Activated CD8-positive, alpha-beta T cell treated with anti-CD3 and anti-CD28 coated beads for 36 hours (primary cell): Measurements from ENCODE around the gene GABBR2. TPM values are rescaled to one million over a fixed set of nuclear protein-coding genes. Genes with fewer than 3 reads are reported as not detected.

ENCODE experiments used
- ATAC-seq: fragments of 200-7000 bp; cut with Tn5 transposase; one replicate; pipeline ENCODE4 v1.10.0; 2021; ENCODE audit warnings: mild to moderate bottlenecking, moderate library complexity
- CTCF ChIA-PET: fragments of 350-600 bp; sonication (Branson Sonifier 250); formaldehyde crosslinking; loops from one replicate; lab custom pipeline; 2021; ENCODE audit warnings: antibody characterized with exemption; lab: Charles Lee
- POLR2A ChIA-PET: fragments of 350-600 bp; sonication (Branson Sonifier 250); formaldehyde crosslinking; loops from one replicate; lab custom pipeline; 2021; ENCODE audit warnings: antibody characterized with exemption; lab: Charles Lee
- DNase-seq: peaks from one replicate; pipeline ENCODE4 v3.0.0-alpha.2; 2020
- H3K27ac Mint-ChIP-seq: one replicate; pipeline ENCODE4 v1.8.0; 2021; ENCODE audit warnings: mild to moderate bottlenecking, mixed read lengths
- H3K27me3 Mint-ChIP-seq: one replicate; pipeline ENCODE4 v1.8.0; 2021; ENCODE audit warnings: mixed read lengths
- H3K36me3 Mint-ChIP-seq: one replicate; pipeline ENCODE4 v1.8.0; 2021; ENCODE audit warnings: low read depth, mixed read lengths
- H3K4me1 Mint-ChIP-seq: one replicate; pipeline ENCODE4 v1.8.0; 2021; ENCODE audit warnings: low read depth, mixed read lengths
- H3K4me3 Mint-ChIP-seq: one replicate; pipeline ENCODE4 v1.8.0; 2021; ENCODE audit warnings: mild to moderate bottlenecking, moderate library complexity, mixed read lengths
- H3K9me3 Mint-ChIP-seq: one replicate; pipeline ENCODE4 v1.8.0; 2021; ENCODE audit warnings: mixed read lengths
- CTCF ChIP-seq: fragments of 200-600 bp; IDR thresholded peaks from one replicate; pipeline ENCODE4 v1.8.0; 2022; ENCODE audit warnings: antibody characterized with exemption, mild to moderate bottlenecking
- intact Hi-C: fragments of 100-400 bp; cut with micrococcal nuclease; formaldehyde crosslinking; loops from one replicate; pipeline ENCODE4 v1.10.0; 2022
- total RNA-seq, 2 experiments: library from RNA; stranded (reverse); gene quantifications; one replicate each; pipeline ENCODE4 v1.2.3, GENCODE V29; 2021

The GABBR2 gene
- total RNA-seq, 2 experiments from 2014 or later = not detected

GRCh38 chr9:98351370-98351769, 357.4 kb downstream of the GABBR2 start:
- DNase-seq (no peak), ATAC-seq (no peak)
- Mint-ChIP-seq H3K4me3 (no peak overlapping the region), H3K36me3 (peaks cover 2% of the 10 kb centered on the region), H3K4me1 (no peaks in the 10 kb centered on the region), H3K27me3 (peaks cover 27% of the 10 kb centered on the region), H3K27ac (no peak overlapping the region), H3K9me3 (peaks cover 13% of the 10 kb centered on the region)
- no peak for TF ChIP-seq CTCF
- POLR2A ChIA-PET = no interaction called here
- intact Hi-C loops = no loop called here
- CTCF ChIA-PET = interaction anchor here (1.3 kb wide), 1 partner anchor 35 kb away, joined by 4 read pairs; no protein-coding TSS in a partner anchor

DNA sequence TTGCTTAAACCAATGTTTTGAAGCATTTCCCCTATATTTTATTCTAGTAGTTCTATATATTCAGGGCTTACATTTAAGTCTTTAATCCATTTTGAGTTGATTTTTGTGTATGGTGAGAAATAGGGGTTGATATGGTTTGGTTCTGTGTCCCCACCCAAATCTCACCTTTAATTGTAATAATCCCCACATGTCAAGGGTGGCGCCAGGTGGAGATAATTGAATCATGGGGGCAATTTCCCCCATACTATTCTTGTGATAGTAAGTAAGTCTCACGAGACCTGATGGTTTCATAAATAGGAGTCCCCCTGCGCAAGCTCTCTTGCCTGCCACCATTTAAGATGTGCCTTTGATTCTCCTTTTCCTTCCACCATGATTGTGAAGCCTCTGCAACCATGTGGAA, 361.1 kb downstream of the GABBR2 start:
- Mint-ChIP-seq H3K4me3 (no peak overlapping the region), H3K27me3 (peaks cover 33% of the 10 kb centered on the region), H3K36me3 (peaks cover 2% of the 10 kb centered on the region), H3K27ac (no peak overlapping the region), H3K9me3 (peaks cover 13% of the 10 kb centered on the region), H3K4me1 (no peaks in the 10 kb centered on the region)
- no peak for DNase-seq
- no peak for TF ChIP-seq CTCF
- CTCF ChIA-PET = no interaction called here
- POLR2A ChIA-PET = no interaction called here
- intact Hi-C loops = no loop called here
- ATAC-seq = no peak

DNA sequence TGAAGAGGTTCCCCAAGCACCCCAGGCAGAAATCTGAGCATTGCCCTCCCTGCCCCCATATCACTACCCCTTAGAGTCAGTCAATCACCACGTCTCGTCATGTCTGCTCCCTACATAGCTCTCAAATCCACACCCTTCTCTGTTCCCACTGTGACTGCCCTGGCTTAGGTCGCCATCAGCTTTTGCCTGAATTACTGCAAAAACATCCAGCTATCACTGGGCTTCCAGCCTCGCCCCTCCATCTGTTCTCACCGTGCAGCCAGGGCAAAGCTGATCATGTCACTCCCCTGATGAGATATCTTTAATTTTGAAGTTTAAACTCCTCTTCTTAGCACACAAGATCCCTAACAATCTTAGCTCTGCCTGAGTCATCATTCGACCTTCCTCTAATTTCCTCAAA, 363.7 kb downstream of the GABBR2 start:
- Mint-ChIP-seq H3K27me3 (peaks cover 27% of the 10 kb centered on the region), H3K4me3 (no peak overlapping the region), H3K9me3 (peaks cover 1% of the 10 kb centered on the region), H3K36me3 (no peaks in the 10 kb centered on the region), H3K4me1 (peaks cover 4% of the 10 kb centered on the region), H3K27ac (no peak overlapping the region)
- ATAC-seq = no peak
- ChIA-PET CTCF (interaction anchor here (0.7 kb wide), 1 partner anchor 431 kb away, joined by 3 read pairs; no protein-coding TSS in a partner anchor), POLR2A (interaction anchor here (1.3 kb wide), 1 partner anchor 11 kb away, joined by 3 read pairs; no protein-coding TSS in a partner anchor)
- TF ChIP-seq CTCF = no peak
- intact Hi-C loops = no loop called here
- DNase-seq = no peak

DNA sequence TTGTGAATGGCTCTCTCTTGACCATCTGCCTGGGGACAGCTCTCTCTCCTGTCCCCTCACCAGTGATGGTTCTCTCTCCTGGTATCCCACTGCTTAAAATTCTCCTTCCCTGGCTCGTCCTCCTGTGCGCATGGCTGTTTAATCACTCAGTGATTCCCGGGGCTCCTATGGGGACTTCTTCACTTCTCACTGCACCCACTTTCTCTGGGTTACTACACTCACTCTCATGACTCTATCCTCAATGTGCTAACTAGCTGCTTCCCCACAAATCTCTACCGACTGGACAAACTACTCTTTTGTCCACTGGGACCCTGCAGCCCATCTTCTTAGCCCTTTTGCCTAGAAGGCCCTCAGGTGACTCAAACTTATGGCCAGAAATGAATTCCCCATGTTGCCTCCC, 364.2 kb downstream of the GABBR2 start:
- CTCF ChIA-PET = interaction anchor here (0.7 kb wide), 1 partner anchor 431 kb away, joined by 3 read pairs; no protein-coding TSS in a partner anchor
- ATAC-seq = no peak
- H3K4me3 Mint-ChIP-seq = no peak overlapping the region

More for the DNA sequence above, 364.2 kb downstream of the GABBR2 start:
- H3K27ac Mint-ChIP-seq = no peak overlapping the region
- TF ChIP-seq CTCF = no peak
- H3K9me3 Mint-ChIP-seq = peaks cover 4% of the 10 kb centered on the region
- H3K27me3 Mint-ChIP-seq = peaks cover 27% of the 10 kb centered on the region
- POLR2A ChIA-PET = interaction anchor here (1.3 kb wide), 1 partner anchor 11 kb away, joined by 3 read pairs; no protein-coding TSS in a partner anchor
- no peaks in the 10 kb centered on the region for H3K36me3 Mint-ChIP-seq
- intact Hi-C loops = no loop called here
- no peak for DNase-seq
- H3K4me1 Mint-ChIP-seq = peaks cover 4% of the 10 kb centered on the region
